ENCODE results near the gene TPPP2.

The TPPP2 gene

DNA sequence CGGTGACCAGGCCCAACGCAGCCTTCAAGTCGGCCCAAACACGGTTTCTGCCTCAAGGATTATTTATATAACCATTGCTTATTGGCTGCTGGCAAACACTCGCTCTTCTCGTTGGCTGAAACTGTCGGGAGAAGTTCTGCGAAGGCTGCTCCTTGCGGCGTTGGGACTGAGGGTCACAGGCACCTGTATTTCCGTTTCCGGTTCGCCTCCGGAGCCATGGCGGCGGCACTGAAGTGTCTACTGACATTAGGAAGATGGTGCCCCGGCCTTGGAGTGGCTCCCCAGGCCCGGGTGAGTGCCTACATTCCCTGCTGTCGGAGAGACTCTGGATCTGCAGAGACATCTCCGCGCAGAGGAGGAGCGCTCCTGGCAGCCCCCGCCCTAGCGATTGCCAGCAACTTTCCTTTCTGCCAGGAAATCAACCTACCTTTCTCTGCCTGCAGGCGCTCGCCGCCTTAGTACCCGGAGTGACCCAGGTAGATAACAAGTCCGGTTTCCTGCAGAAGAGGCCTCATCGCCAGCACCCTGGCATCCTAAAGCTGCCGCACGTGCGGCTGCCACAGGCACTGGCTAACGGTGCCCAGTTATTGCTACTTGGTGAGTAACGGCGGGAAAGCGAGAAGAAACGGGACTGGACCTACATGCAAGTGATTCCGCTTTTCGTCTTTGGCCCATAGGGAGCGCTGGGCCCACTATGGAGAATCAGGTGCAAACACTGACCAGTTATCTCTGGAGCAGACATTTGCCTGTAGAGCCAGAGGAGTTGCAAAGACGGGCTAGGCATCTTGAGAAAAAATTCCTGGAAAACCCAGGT lies 40.0 kb upstream of the TPPP2 start, which contains the start of gene METTL17:
Gene METTL17, plus strand, starts transcription at position 194 of the 814 bp plus-strand sequence. Its CDS starts 23 bp downstream, at position 217.
- TF ChIP-seq, protein P1, sequence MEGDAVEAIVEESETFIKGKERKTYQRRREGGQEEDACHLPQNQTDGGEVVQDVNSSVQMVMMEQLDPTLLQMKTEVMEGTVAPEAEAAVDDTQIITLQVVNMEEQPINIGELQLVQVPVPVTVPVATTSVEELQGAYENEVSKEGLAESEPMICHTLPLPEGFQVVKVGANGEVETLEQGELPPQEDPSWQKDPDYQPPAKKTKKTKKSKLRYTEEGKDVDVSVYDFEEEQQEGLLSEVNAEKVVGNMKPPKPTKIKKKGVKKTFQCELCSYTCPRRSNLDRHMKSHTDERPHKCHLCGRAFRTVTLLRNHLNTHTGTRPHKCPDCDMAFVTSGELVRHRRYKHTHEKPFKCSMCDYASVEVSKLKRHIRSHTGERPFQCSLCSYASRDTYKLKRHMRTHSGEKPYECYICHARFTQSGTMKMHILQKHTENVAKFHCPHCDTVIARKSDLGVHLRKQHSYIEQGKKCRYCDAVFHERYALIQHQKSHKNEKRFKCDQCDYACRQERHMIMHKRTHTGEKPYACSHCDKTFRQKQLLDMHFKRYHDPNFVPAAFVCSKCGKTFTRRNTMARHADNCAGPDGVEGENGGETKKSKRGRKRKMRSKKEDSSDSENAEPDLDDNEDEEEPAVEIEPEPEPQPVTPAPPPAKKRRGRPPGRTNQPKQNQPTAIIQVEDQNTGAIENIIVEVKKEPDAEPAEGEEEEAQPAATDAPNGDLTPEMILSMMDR (IDR thresholded peaks at IDR 0.05; ENCODE audit: low read depth, low read length, missing control alignments) = peak; percentile 48
- H3K4me3 ChIP-seq (replicated peaks; ENCODE audit: low read depth, low read length) = peak within 1 kb of the TSS; percentile 74
- DNase-seq (ENCODE audit: extremely low read depth, low read depth) = peak; percentile 95

DNA sequence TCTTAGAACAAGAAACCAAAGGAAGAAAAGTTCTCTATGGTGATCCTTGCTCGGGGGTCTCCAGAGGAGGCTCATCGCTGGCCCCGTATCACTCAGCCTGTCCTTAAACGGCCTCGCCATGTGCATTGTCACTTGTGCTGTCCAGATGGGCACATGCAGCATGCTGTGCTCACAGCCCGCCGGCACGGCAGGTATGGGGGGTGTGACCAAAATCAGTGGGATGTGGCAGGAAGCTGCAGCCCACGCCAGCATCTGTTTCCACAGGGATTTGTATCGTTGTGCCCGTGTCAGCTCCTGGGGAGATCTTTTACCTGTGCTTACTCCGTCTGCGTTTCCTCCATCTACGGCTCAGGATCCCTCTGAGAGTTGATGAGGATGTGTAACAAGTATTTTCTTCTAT lies 33.5 kb upstream of the TPPP2 start:
- no peak overlapping the region for H3K4me3 ChIP-seq (replicated peaks; ENCODE audit: low read depth, low read length)
- DNase-seq (ENCODE audit: extremely low read depth, low read depth) = no peak
- TF ChIP-seq, protein P1 (IDR thresholded peaks at IDR 0.05; ENCODE audit: low read depth, low read length, missing control alignments) = no peak

DNA sequence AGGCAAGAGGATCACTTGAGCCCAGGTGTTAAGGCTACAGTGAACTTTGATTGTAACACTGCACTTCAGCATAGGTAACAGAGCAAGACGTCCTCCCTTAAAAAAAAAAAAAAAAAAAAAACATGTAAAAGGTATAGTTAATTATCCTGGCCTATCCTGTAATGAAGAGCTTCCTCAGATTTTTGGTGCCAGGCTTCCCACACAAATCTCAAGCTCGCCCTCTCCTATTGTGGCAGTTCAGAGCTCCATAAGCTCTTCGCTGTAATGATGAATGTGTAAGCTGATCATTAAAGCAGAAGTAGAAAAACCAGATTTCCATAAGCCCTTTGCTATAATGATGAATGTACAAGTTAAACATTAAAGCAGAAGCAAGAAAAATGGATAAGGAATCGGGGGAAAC lies 32.9 kb upstream of the TPPP2 start:
- TF ChIP-seq, protein P1 (IDR thresholded peaks at IDR 0.05; ENCODE audit: low read depth, low read length, missing control alignments) = no peak
- H3K4me3 ChIP-seq (replicated peaks; ENCODE audit: low read depth, low read length) = no peak overlapping the region
- DNase-seq (ENCODE audit: extremely low read depth, low read depth) = no peak

DNA sequence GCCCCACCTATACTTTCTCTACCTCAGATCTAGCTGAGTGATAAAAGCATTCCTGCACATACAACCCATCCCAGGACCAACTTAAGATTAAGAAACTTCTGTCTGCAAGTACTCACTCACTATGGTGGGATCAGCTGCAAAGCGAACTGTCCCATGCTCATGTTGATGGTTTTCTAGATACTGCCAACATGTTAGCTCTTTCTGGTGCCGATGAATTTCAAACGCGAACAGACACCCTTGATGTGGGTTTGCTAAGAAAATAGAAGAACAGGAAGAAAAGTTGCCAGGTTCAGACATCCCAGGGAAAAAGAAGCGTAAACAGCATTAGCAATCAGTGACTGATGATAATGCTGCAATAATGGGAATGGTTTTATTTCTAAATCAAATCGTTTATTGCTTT lies 32.5 kb upstream of the TPPP2 start:
- TF ChIP-seq, protein P1 (IDR thresholded peaks at IDR 0.05; ENCODE audit: low read depth, low read length, missing control alignments) = no peak
- DNase-seq (ENCODE audit: extremely low read depth, low read depth) = no peak
- H3K4me3 ChIP-seq (replicated peaks; ENCODE audit: low read depth, low read length) = no peak overlapping the region

DNA sequence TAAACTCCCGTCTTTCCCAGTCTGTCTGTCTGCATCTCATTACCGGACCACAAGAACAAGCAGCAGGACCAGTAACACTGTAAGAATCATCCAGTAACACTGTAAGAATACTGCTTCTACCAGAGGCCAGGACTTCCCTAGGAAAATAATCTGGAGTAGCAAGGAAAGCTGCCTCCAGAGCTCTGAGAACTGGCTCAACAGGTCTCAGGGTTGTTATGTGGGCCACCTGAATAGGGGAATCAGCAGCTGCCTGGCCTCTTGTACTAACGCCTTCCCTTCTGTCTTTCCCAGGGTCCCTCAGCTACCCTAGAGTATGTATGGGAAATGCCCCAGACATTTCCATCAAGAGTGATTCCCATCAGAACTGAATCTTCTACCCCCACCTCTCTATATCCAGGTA lies 31.9 kb upstream of the TPPP2 start:
- no peak for DNase-seq (ENCODE audit: extremely low read depth, low read depth)
- TF ChIP-seq, protein P1 (IDR thresholded peaks at IDR 0.05; ENCODE audit: low read depth, low read length, missing control alignments) = no peak

DNA sequence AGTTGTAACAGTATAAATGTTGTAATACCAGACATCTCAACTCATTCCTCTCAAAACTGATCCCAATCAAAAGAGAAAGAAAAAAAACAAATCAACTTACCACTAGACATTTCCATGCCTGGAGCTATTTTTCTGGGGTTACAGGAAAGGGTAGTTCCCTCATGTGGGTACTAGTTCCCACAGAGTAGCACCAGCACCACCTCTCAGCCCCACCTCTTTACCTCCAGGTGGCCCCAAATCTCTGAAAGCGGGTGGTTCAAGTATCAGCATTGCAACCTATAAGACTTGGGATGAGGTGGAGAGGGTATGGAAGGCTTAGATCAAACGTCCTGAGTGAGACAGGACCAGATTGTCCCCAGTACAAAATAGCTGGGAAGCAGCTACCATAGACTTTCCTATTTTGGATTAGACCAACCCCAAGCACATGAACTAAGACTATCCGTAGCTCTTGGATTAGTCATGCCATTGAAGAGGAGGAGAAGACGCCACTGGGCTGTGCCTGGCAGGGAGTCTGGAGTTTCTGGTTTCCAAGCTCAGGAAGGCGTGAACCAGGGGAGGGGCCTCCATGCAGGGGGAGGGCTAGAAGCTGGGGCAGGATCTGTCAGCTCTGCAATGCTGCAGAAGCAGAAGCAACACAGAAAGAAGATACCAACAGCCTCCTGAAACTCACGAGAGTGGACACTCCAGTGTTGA lies 31.2 kb upstream of the TPPP2 start, which contains the start of gene SLC39A2:
Gene SLC39A2, plus strand, starts transcription at position 620 of the 693 bp plus-strand sequence. CDS start 154 bp downstream, outside the sequence.
- TF ChIP-seq, protein P1 (IDR thresholded peaks at IDR 0.05; ENCODE audit: low read depth, low read length, missing control alignments) = no peak
- peak; percentile 46 for DNase-seq (ENCODE audit: extremely low read depth, low read depth)
- no peak within 1 kb of the TSS for H3K4me3 ChIP-seq (replicated peaks; ENCODE audit: low read depth, low read length)

More for the DNA sequence above, 31.9 kb upstream of the TPPP2 start:
- H3K4me3 ChIP-seq (replicated peaks; ENCODE audit: low read depth, low read length) = no peak overlapping the region

Data from HFF-Myc (cell line).